ENCODE data around the gene DUSP28. TPM values are rescaled to one million over a fixed set of nuclear protein-coding genes. Genes with fewer than 3 reads are reported as not detected.

DUSP28 gene
- total and polyA plus RNA-seq, 2 of the 13 experiments (the other 11 are each of a cell fraction or from before 2014, with no cell fraction given) = 5.2 to 8.6 TPM

- TF ChIP-seq ZNF18 (CRISPR knock-in tag; IDR thresholded peaks at IDR 0.05; ENCODE audit: insufficient replicate concordance) (no peak), KLF6 (CRISPR knock-in tag; IDR thresholded peaks at IDR 0.05) (no peak; the same call in 1 of the 2 replicates), POLR2G (IDR thresholded peaks at IDR 0.05; ENCODE audit: low read depth, low read length) (peak; percentile 93), ZFP37 (CRISPR knock-in tag; IDR thresholded peaks at IDR 0.05; ENCODE audit: borderline replicate concordance) (no peak), EZH2 (conservative IDR thresholded peaks at IDR 0.05; ENCODE audit: low read depth, low read length) (no peak), NBN (conservative IDR thresholded peaks at IDR 0.05) (no peak), MED13 (CRISPR knock-in tag; IDR thresholded peaks at IDR 0.05) (no peak), RELA (CRISPR knock-in tag; IDR thresholded peaks at IDR 0.05) (0 out of 2 replicates have a peak, but pooled peaks have one; percentile 33), ZNF549 (CRISPR knock-in tag; IDR thresholded peaks at IDR 0.05) (no peak), ZFP41 (CRISPR knock-in tag; IDR thresholded peaks at IDR 0.05; ENCODE audit: borderline replicate concordance) (0 out of 2 replicates have a peak, but pooled peaks have one; percentile 87), TBX2 (CRISPR knock-in tag; IDR thresholded peaks at IDR 0.05; ENCODE audit: borderline replicate concordance) (peak; percentile 43; the same call in 1 of the 2 replicates), GPBP1L1 (CRISPR knock-in tag; IDR thresholded peaks at IDR 0.05) (no peak), ELK4 (CRISPR knock-in tag; IDR thresholded peaks at IDR 0.05; ENCODE audit: borderline replicate concordance) (peak; percentile 99), SNAPC2 (CRISPR knock-in tag; IDR thresholded peaks at IDR 0.05) (0 out of 2 replicates have a peak, but pooled peaks have one; percentile 41), ZBTB20 (CRISPR knock-in tag; IDR thresholded peaks at IDR 0.05; ENCODE audit: borderline replicate concordance, low read depth) (peak; percentile 85; the same call in 1 of the 2 replicates), ZBTB49 (CRISPR knock-in tag; IDR thresholded peaks at IDR 0.05; ENCODE audit: borderline replicate concordance) (no peak), ZNF672 (CRISPR knock-in tag; IDR thresholded peaks at IDR 0.05) (no peak), ZNF446 (CRISPR knock-in tag; IDR thresholded peaks at IDR 0.05) (peak; percentile 91), ZNF12 (CRISPR knock-in tag; IDR thresholded peaks at IDR 0.05) (peak; percentile 69; the same call in 1 of the 2 replicates), ZFP36L2 (CRISPR knock-in tag; IDR thresholded peaks at IDR 0.05) (0 out of 2 replicates have a peak, but pooled peaks have one; percentile 60)
Observed at GRCh38 chr2:240586198-240586918, 26.2 kb downstream of the DUSP28 start, which contains the start of gene CAPN10 (continued).
